ENCODE data around the gene MCRS1.

MCRS1 gene

DNA sequence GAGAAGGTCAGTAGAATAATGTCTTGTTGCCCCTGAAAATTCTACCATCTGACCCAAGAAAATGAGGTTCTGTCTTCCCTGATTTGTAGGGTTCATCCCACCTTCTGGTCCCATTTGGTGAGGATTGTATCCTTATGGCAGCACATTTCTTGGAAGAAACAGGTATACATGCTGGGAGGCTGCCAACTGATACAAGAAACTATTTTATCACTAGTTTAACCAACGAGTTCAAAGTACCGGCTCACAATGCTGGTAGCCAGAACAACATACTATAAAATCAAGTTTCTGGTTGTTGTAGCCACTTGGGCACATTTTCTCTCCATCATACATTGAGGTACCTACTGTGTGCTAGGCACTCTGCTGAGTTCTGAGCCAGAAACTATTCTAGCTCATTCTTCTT lies 36.2 kb downstream of the MCRS1 start:
- Histone ChIP-seq H3K79me2 (ENCODE audit: control insufficient read depth, low read length) (no peaks in the 10 kb centered on the region), H3K9me2 (replicated peaks; ENCODE audit: control insufficient read depth, low read length) (no peaks in the 10 kb centered on the region), H3K4me2 (ENCODE audit: low read length) (no peak overlapping the region), H3K4me1 (ENCODE audit: control insufficient read depth, low read length) (peaks cover 18% of the 10 kb centered on the region), H3K4me3 (ENCODE audit: low read length) (no peak overlapping the region), H3K27me3 (ENCODE audit: control insufficient read depth, low read length) (no peaks in the 10 kb centered on the region), H3K27ac (ENCODE audit: low read depth, low read length) (no peak overlapping the region), H3F3A (ENCODE audit: control insufficient read depth, insufficient read depth) (peaks cover 14% of the 10 kb centered on the region), H3K36me3 (ENCODE audit: control insufficient read depth, low read length) (peaks cover 5% of the 10 kb centered on the region), H4K20me1 (ENCODE audit: control insufficient read depth, insufficient read depth, low read depth, low read length) (no peaks in the 10 kb centered on the region), H3K9me3 (ENCODE audit: control insufficient read depth, insufficient read depth, low read length) (no peaks in the 10 kb centered on the region)
- no peak for TF ChIP-seq EZH2phosphoT487 (IDR thresholded peaks at IDR 0.05; ENCODE audit: borderline replicate concordance, low read length)
- TF ChIP-seq, protein P1, sequence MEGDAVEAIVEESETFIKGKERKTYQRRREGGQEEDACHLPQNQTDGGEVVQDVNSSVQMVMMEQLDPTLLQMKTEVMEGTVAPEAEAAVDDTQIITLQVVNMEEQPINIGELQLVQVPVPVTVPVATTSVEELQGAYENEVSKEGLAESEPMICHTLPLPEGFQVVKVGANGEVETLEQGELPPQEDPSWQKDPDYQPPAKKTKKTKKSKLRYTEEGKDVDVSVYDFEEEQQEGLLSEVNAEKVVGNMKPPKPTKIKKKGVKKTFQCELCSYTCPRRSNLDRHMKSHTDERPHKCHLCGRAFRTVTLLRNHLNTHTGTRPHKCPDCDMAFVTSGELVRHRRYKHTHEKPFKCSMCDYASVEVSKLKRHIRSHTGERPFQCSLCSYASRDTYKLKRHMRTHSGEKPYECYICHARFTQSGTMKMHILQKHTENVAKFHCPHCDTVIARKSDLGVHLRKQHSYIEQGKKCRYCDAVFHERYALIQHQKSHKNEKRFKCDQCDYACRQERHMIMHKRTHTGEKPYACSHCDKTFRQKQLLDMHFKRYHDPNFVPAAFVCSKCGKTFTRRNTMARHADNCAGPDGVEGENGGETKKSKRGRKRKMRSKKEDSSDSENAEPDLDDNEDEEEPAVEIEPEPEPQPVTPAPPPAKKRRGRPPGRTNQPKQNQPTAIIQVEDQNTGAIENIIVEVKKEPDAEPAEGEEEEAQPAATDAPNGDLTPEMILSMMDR (IDR thresholded peaks at IDR 0.05; ENCODE audit: low read depth, low read length, poor library complexity, severe bottlenecking): no peak

DNA sequence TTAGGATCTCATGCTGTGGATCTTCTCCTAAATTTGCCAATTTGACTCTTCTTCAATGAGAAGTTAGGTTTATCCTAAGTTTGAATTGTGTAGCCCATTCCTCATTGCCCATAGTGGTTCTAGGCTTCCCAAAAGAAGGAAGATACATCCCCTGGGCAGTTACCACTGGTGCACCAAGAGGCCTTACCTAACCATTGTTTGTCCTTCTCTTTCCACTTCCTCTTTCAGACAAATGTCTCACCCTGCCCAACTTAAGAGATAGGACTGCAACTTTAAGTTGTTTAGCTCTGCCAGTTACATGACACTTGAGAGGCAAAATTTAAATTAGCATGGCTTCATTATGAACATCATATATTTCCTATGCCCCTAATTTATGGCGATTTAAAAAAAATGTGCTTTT lies 38.5 kb downstream of the MCRS1 start:
- Histone ChIP-seq H3K27ac (ENCODE audit: low read depth, low read length) (no peak overlapping the region), H3K9me3 (ENCODE audit: control insufficient read depth, insufficient read depth, low read length) (no peaks in the 10 kb centered on the region), H3K9me2 (replicated peaks; ENCODE audit: control insufficient read depth, low read length) (no peaks in the 10 kb centered on the region), H3F3A (ENCODE audit: control insufficient read depth, insufficient read depth) (0 out of 2 replicates have a peak, but pooled peaks cover 2% of the 10 kb centered on the region), H3K4me1 (ENCODE audit: control insufficient read depth, low read length) (peaks cover 7% of the 10 kb centered on the region; the same call in 1 of the 2 replicates), H3K4me3 (ENCODE audit: low read length) (no peak overlapping the region), H3K4me2 (ENCODE audit: low read length) (no peak overlapping the region), H4K20me1 (ENCODE audit: control insufficient read depth, insufficient read depth, low read depth, low read length) (no peaks in the 10 kb centered on the region), H3K36me3 (ENCODE audit: control insufficient read depth, low read length) (peaks cover 27% of the 10 kb centered on the region), H3K27me3 (ENCODE audit: control insufficient read depth, low read length) (no peaks in the 10 kb centered on the region), H3K79me2 (ENCODE audit: control insufficient read depth, low read length) (no peaks in the 10 kb centered on the region)
- no peak for TF ChIP-seq EZH2phosphoT487 (IDR thresholded peaks at IDR 0.05; ENCODE audit: borderline replicate concordance, low read length)
- TF ChIP-seq, protein P1 (IDR thresholded peaks at IDR 0.05; ENCODE audit: low read depth, low read length, poor library complexity, severe bottlenecking): no peak

DNA sequence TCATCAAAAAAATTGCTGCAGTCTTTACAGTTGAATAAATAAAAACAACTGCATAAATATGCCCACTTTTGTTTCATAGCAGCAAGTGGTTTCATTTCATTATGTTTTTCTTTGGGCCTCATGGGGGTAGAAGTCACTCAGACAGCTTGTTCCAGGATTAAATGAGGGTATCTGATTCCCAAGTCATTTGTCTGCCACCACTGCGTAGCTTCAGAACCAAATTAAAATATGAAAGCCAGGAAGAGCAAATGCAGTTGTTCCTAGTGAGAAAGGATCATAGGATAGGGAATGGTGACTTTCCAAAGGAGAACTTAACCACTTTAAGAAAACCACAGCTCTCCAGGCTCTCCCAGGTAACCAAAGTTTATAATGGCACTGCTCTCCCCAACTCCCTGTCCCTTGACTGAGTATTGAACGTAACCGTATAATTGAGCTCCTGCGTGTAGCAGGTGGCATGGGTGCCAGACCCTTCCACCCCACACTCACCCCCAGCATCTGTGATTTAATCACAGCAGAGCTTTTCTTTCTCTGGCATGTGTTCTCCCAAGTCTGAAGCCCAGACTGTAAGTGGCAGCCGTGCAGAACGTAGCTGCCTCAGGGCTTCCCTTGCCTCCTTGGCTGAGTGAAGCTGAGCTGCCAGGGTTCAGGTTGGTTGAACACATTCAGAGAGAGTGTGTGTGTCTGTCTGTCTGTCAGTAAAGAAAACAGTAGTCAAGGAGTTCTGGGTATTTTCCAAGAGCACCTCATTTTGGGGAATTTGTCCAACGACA lies 40.4 kb downstream of the MCRS1 start:
- Histone ChIP-seq H3K4me1 (ENCODE audit: control insufficient read depth, low read length) (peaks cover 8% of the 10 kb centered on the region), H4K20me1 (ENCODE audit: control insufficient read depth, insufficient read depth, low read depth, low read length) (no peaks in the 10 kb centered on the region), H3K27ac (ENCODE audit: low read depth, low read length) (no peak overlapping the region), H3K4me3 (ENCODE audit: low read length) (no peak overlapping the region), H3K36me3 (ENCODE audit: control insufficient read depth, low read length) (peaks cover 33% of the 10 kb centered on the region), H3K27me3 (ENCODE audit: control insufficient read depth, low read length) (no peaks in the 10 kb centered on the region), H3K9me3 (ENCODE audit: control insufficient read depth, insufficient read depth, low read length) (no peaks in the 10 kb centered on the region), H3K9me2 (replicated peaks; ENCODE audit: control insufficient read depth, low read length) (no peaks in the 10 kb centered on the region), H3K4me2 (ENCODE audit: low read length) (no peak overlapping the region), H3K79me2 (ENCODE audit: control insufficient read depth, low read length) (no peaks in the 10 kb centered on the region), H3F3A (ENCODE audit: control insufficient read depth, insufficient read depth) (0 out of 2 replicates have a peak, but pooled peaks cover 2% of the 10 kb centered on the region)
- no peak for TF ChIP-seq EZH2phosphoT487 (IDR thresholded peaks at IDR 0.05; ENCODE audit: borderline replicate concordance, low read length)
- TF ChIP-seq, protein P1 (IDR thresholded peaks at IDR 0.05; ENCODE audit: low read depth, low read length, poor library complexity, severe bottlenecking): no peak

Measured in DOHH2 (cell line).